Body of pancreas (tissue), 4 donors: ENCODE data around the gene LY6G5C.

Experiments
- POLR2A ChIP-seq, 3 donors: fragments of 450-650 bp; IDR thresholded peaks; one replicate each; pipeline ENCODE4 v1.6.1; 2016; ENCODE audit warnings: antibody characterized with exemption in 3 of 3, mild to moderate bottlenecking in 2 of 3
- TF ChIP-seq, protein P1 (sequence below), 7 experiments: fragments of 450-650 bp in 4 of 7; fragments of 200-600 bp in 3 of 7; sonication (generic) in 3 of 7; IDR thresholded peaks; one replicate each; pipeline ENCODE4 v1.5.1; 2016 to 2019; ENCODE audit warnings: antibody characterized with exemption in 7 of 7

DNA sequence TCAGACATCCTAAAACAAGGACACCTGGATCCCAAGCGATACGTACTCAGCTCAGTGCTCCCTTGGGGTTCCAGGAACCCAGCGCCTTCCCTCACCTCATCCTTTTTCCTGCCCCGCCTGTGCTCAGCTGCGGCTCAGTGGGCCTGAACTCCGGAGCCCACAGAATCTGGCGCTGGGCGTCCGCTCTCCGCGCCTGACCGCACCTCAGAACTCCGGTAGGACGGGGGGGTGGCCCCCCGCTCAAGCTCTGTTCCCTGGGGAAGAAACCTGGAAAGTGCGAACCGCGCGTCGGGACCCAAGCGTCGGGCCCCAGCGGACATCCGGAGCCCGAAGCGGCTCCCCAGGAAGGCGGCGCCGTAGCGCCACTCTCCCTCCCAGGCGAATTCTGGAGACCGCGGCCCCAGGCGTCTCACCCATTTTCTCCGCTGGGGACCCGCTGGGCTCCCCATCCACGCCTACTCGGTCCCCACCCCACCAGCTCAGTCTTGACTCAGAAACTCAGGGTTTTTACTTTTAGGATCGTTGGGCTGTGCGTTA is 336 bp upstream of the LY6G5C start:
- TF ChIP-seq, protein P1, sequence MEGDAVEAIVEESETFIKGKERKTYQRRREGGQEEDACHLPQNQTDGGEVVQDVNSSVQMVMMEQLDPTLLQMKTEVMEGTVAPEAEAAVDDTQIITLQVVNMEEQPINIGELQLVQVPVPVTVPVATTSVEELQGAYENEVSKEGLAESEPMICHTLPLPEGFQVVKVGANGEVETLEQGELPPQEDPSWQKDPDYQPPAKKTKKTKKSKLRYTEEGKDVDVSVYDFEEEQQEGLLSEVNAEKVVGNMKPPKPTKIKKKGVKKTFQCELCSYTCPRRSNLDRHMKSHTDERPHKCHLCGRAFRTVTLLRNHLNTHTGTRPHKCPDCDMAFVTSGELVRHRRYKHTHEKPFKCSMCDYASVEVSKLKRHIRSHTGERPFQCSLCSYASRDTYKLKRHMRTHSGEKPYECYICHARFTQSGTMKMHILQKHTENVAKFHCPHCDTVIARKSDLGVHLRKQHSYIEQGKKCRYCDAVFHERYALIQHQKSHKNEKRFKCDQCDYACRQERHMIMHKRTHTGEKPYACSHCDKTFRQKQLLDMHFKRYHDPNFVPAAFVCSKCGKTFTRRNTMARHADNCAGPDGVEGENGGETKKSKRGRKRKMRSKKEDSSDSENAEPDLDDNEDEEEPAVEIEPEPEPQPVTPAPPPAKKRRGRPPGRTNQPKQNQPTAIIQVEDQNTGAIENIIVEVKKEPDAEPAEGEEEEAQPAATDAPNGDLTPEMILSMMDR (IDR thresholded peaks at IDR 0.05) = peak in 2 of 7 experiments; percentile 6 to 37
- TF ChIP-seq POLR2A (IDR thresholded peaks at IDR 0.05) = peak in 2 of 3 donors; percentile 48 to 49
